Iris pigment epithelial cell (primary cell): Measurements from ENCODE around the gene ARHGAP32.
"Not testable (repeated sequence)": the region's sequence is repeated elsewhere in the genome, so short reads cannot be mapped to it uniquely, and the experiment has no call there.

Source experiments
- DNase-seq: peaks from one replicate; pipeline ENCODE4 v3.0.0-alpha.2; 2011; ENCODE audit warnings: low read depth

The ARHGAP32 gene

DNA sequence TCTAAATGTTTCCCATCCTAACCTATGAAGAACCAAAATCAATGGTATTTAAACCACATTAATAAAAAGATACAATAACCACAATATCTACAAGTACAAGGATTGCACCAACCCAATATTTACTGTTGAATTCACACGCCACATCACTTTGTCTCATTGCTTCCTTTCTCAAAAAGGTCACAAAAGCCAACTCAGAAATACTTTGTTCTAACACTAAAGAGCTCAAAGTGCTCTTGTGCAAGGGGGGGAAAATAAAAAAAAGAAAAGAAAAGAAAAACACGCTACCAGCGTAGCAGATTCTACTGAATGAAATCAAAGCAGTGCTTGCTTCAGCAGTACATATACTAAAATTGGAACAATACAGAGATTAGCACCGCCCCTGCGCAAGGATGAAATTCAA is 10.5 kb upstream of the ARHGAP32 start:
- DNase-seq = no peak

GRCh38 chr11:129195682-129196081 is 3.6 kb upstream of the ARHGAP32 start:
- no peak for DNase-seq

DNA sequence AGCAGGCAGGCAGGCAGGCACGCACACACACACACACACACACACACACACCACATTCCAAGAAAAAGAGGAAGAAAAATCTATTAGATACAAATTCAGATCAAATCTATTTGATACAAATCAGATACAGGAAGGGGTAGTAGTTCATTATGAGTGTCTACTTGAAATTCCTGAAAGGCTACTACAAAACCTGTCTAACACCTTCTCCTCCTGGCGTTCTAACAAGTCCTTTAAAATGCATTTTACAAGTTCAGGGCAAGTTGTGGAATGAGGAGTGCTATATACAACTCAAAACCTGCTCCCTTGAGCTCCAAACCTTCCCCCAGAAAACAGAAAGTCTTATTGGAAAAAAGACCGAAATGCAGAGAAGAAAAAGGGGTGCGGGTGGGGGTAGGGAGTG is 476 bp downstream of the ARHGAP32 start:
- no peak for DNase-seq

DNA sequence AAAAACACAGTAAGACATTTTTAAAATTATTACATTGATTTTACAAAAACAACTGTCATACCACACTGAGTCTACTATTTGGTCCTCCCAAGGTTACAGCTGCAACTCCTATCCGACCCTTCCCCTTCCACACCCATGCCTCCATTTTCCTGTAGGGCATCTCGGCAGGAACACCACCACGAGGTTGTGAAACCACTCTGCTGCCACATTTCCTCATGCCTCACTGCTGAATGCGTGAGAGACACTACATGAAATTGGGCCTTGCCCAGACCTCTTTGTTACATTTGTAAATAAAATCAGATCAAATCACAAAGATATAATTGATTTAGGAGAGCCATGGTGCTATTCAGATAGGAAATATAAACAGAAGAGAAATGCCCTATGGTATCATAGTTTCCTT is 2.0 kb downstream of the ARHGAP32 start:
- peak; percentile 41 for DNase-seq

GRCh38 chr11:129189646-129190045 is 2.5 kb downstream of the ARHGAP32 start:
- DNase-seq = no peak

GRCh38 chr11:129185082-129185481 is 7.0 kb downstream of the ARHGAP32 start:
- not testable (repeated sequence) for DNase-seq

DNA sequence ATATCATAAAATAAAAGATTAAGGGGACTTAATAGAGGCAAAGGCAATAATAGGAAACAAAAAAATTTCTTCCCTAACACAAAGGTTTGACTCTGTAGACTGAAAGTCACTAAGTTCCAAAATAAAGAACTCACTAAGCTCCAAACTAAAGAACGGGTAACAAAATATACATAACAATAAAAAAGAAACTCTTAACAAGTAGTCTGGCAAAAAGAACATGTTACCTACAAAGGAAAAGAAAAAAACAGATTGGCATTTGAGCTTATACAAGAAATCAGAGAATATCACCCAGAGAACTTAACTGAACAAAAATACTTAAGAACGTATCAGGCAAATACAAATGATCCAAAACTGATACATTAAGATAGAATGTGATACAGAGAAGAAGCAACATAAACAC is 7.5 kb downstream of the ARHGAP32 start:
- DNase-seq = no peak

DNA sequence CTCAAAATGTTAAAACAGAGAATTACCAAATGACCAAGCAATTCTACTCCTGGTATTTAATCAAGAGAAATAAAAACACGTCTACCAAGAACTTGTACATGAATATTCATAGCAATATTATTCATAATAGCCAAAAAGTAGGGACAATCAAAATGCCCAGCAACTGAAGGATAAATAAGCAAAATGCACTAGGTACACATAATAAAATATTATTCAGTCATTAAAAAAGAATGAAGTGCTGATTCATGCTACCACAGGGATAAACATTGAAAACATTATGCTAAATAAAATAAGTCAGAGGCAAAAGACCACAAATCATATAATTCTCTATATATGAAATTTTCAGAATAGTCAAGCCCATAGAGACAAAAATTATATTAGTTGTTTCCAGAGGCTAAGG is 24.8 kb downstream of the ARHGAP32 start:
- no peak for DNase-seq

- DNase-seq = peak; percentile 6
These were observed 28.4 kb downstream of the ARHGAP32 start for GRCh38 chr11:129163714-129164164.

DNA sequence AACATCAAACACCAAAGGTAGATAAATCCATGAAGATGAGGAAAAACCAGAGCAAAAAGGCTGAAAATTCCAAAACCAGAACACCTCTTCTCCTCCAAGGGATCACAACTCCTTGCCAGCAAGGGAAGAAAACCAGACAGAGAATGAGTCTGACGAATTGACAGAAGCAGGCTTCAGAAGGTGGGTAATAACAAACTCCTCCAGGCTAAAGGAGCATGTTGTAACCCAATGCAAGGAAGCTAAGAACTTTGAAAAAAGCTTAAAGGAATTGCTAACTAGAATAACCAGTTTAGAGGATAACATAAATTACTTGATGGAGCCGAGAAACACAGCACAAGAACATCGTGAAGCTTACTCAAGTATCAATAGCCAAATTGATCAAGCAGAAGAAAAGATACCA is 35.0 kb downstream of the ARHGAP32 start:
- not testable (repeated sequence) for DNase-seq

DNA sequence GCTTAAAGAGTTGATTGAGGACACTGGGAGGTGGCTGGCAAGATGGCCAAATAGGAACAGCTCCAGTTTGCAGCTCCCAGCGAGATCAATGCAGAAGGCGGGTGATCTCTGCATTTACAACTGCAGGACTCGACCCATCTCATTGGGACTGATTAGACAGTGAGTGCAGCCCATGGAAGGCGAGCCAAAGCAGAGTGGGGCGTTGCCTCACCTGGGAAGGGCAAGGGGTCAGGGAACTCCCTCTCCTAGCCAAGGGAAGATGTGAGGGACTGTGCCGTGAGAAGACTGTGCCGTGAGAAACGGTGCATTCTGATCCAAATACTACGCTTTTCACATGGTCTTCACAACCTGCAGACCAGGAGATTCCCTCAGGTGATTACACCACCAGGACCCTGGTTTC is 36.4 kb downstream of the ARHGAP32 start:
- DNase-seq = no peak

- DNase-seq = no peak
These were observed 43.6 kb downstream of the ARHGAP32 start for GRCh38 chr11:129148487-129148886.

DNA sequence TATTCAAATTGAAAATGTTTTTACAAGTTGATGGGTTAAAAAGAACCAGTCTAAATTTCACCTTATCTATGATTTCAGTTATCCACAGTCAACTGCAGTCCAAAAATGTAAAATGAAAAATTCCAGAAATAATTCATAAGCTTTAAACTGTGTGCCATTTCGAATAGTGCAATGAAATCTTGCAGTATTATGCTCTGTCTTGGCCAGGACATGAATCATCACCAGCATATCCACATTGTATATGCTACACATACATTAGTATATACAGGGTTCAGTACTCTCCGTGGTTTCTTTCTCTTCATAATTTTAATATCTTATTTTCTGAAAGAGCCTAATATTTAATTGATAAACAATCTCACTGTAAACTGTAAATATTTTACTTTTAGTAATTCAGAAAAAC is 45.9 kb downstream of the ARHGAP32 start:
- DNase-seq = peak; percentile 59

DNA sequence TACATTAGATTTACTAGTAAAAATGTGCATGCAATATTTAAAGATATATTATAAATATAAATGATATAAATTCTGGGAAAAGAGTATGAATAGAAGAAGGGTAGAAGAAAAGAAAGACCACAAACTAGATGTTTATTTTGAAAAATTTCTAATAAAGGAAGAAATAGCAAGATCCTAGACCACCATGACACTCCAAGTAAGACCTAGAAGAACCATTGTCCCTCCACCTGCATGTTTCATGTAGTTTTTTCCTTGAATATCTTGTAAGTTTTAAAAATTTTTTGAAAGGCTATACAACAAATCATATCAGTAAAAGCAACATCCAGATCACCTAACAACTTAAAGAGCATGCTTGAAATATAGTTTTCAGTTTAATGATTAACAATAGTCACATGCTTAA is 46.8 kb downstream of the ARHGAP32 start:
- DNase-seq = no peak

GRCh38 chr11:129144256-129144655 is 47.9 kb downstream of the ARHGAP32 start:
- DNase-seq = peak; percentile 26

GRCh38 chr11:129143335-129143734 is 48.8 kb downstream of the ARHGAP32 start:
- peak; percentile 99 for DNase-seq

GRCh38 chr11:129141748-129142523 is 50.2 kb downstream of the ARHGAP32 start:
- no peak for DNase-seq

DNA sequence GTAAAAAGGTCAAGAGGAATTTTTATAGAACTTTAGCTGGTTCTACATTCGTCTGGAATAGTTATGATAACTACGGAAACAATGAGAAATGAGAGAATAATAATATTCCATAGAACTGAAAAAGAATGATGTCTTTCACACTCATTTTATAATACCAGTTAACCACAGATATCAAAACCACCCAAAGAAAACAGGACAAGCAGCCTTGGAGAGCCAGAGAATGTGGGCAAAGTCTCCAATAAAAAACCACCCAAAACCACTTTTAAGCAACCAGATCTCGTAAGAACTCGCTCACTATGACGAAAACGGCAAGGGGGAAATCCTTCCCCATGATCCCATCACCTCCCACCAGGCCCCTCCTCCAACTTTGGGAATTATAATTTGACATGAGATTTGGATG is 60.8 kb downstream of the ARHGAP32 start:
- DNase-seq = no peak

DNA sequence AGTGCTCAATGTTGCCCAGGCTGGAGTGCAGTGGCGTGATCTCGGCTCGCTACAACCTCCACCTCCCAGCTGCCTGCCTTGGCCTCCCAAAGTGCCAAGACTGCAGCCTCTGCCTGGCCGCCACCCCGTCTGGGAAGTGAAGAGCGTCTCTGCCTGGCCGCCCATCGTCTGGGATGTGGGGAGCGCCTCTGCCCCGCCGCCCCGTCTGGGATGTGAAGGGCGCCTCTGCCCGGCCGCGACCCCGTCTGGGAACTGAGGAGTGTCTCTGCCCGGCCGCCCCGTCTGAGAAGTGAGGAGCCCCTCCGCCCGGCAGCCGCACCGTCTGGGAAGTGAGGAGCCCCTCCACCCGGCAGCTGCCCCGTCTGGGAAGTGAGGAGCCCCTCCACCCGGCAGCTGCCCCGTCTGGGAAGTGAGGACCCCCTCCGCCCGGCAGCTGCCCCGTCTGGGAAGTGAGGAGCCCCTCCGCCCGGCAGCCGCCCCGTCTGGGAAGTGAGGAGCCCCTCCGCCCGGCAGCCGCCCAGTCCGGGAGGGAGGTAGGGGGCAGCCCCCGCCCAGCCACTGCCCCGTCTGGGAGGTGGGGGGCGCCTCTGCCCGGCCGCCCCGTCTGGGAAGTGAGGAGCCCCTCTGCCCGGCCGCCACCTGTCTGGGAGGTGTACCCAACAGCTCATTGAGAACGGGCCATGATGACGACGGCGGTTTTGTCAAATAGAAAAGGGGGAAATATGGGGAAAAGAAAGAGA is 63.1 kb downstream of the ARHGAP32 start:
- DNase-seq = not testable (repeated sequence)

DNA sequence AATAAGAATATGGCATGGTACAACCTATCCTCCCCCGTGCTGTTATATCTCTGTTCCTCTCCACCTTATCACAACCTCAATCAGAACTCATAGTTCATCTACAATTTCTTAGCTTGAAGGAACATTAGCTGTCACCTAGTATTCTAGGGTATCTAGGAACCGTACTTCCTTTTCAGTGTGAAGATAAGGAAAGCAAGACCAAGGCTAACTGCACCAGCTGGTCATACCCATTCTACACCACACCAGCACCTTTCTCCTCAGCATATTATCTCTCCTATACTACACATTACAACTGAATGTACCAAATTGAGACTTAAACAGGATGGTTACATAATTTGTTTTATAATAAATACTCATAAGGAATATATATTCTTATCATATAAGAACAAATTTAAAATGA is 73.1 kb downstream of the ARHGAP32 start:
- DNase-seq = no peak

GRCh38 chr11:129117595-129118350 is 74.4 kb downstream of the ARHGAP32 start:
- peak; percentile 76 for DNase-seq
